Stimulated activated CD4-positive, alpha-beta T cell treated with anti-CD3 and anti-CD28 coated beads, Interleukin-15, amount 100 ng/mL, for 24 hours (primary cell): Measurements from ENCODE around the gene CD99L2.
"Not testable (repeated sequence)": the region's sequence is repeated elsewhere in the genome, so short reads cannot be mapped to it uniquely, and the experiment has no call there.

ENCODE experiments used
- DNase-seq: peaks from one replicate; pipeline ENCODE4 v3.0.0-alpha.2; 2020

CD99L2 gene

DNA sequence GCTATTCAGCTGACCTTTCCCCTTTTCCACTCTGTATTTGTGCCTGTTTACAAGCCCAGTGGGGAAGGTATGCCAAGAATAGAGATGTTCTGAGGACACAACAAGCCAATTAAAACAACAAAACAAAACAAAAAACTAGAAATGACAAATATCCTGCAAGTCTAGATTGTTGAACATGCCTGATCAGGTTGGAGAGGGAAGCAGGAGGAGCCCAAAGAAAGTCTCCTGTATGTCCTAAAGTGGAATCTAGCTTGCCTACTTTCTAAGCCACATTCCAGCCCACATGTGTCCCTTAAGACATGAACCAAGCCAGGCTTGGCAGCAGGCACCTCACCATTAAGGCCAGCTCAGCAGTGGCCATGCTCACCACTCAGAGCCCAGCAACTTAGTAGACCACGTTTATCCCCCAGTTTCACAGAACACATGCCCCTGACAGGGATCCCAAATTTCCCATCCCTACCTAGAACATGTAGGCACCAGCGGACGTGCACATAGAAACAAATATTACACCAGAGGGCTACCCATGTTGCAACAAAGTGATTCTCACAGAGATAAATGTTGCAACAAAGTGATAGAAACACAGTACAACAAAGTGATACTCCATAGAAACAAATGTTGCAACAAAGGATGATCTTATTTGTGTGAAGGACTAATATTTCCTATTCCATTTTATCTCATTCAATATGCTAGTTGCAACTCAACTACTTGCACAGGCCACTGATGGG lies 48.3 kb downstream of the CD99L2 start:
- DNase-seq: no peak

DNA sequence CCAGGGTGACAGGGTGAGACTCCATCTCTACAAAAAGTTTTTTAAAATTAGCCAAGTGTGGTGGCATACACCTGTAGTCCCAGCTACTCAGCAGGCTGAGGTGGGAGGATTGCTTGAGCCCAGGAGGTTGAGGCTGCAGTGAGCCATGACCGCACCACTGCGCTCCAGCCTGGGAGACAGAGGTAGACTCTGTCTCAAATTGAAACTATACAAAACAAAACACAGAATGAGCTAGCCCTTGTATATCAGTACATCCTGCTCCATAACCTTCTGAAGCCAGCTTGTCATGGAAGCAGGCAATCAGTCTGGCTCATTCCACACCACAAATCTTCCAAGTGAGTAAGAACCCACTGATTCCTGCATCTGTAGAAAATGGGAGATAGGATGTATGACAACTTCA lies 49.0 kb downstream of the CD99L2 start:
- DNase-seq: no peak

DNA sequence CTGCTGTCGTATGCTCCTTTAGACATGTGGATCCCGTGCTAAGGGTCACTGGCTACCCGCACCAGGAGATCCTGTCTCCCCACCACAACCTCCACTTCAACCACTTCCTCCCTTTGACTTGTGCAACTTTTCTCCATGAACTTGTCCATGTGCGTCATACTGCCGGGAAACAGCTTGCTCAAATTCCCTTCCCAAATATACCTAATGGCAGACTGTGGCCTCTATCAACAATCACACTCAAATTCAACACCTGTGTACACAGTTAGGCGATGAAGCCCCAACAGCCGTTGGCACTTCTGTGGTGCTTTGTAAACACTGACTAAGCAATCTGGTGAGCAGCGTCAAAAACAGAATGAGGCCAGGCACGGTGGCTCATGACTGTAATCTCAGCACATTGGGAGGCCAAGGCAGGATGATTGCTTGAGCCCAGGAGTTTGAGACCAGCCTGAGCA lies 49.5 kb downstream of the CD99L2 start:
- no peak for DNase-seq

DNA sequence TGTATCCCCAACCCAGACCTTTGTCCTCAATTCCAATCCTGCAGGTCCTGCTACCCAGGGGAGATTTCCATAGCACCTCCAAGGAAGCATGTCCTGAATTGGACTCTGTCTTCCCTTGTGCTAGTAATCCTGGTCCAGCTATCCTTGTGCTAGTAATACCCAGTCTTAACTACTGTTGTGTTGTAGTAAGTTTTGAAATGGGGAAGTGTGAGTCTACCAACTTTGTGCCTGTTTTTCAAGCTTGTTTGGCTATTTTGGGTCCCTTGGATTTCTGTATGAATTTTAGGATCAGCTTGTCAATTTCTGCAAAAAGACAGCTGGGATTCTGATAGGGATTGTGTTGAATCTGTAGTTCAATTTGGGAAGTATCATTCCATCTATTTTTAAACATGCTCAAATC lies 51.4 kb downstream of the CD99L2 start:
- no peak for DNase-seq

DNA sequence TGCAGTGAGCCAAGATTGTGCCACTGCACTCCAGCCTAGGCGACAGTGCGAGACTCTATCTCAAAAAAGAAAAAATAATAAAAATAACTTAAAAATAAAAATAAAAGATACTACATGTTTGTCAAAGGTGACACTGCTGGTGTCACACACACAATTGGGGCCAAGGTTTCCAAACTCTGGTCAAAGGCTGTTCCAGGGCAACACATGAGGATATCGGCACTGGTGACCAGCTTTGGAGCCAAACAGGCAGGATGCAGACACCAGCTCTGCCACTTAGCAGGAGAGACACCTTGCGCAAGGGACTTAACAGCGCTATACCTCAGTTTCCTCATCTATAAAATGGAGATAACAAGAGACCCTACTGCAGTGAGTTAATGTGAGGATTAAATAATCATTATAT lies 52.3 kb downstream of the CD99L2 start:
- no peak for DNase-seq

DNA sequence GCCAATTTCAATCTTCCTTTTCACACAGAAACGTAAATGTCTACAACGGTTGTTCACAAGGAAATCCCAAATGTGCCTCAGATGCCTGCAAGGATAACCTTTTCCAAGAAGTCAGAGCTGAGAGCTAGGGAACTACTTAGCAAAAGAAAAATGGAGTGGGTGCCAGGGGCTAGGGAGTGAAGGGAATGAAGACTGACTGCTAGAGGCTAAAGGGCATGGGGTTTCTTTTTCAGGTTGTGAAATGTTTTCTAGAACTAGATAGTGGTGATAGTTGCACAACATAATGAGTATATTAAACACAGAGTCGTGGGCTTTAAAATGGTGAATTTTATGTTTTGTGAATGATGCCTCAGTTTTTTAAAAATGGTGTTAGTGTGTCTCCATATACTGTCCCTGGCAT lies 53.4 kb downstream of the CD99L2 start:
- DNase-seq: no peak

DNA sequence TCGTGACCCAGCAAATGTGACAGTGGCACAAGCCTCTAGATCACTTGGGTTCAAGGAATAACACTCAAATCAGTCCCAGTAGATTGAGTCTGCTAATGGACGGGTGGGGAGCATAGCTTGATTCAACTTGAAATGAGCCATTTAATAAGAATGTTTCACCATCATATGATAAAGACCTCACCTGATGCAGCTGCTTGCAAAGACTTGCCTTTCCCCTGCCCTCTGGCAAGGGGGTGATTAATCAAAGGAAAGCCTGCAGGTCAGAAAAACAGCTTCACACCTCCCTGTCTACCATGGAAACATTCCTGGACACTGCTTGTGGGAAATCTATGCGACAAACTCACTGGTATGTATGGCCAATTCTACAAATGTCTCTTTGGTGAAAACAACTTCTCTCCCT lies 54.5 kb downstream of the CD99L2 start:
- DNase-seq: no peak

DNA sequence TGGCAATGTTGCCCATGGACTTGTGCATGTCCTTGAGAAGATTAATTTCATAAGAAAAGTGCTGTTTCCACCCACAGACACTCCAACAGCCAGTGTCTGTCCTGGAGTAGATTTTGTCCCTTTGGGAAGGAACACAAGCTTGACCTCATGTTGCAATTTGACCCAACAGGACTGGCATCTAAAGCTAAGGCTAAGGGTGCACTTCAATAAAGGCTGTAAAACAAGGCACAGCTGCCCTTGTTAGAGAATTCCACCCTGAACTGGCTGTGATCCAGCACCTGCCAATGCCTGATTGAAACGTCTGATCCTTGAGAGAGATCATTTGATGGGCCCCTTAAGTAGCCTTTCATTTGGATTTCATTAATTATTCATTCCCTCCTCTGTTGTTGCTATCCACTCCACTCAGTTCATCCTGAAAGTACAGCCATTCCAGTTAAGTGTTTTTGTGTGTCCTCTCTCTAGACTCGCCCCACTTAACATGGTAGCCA lies 56.2 kb downstream of the CD99L2 start:
- no peak for DNase-seq

DNA sequence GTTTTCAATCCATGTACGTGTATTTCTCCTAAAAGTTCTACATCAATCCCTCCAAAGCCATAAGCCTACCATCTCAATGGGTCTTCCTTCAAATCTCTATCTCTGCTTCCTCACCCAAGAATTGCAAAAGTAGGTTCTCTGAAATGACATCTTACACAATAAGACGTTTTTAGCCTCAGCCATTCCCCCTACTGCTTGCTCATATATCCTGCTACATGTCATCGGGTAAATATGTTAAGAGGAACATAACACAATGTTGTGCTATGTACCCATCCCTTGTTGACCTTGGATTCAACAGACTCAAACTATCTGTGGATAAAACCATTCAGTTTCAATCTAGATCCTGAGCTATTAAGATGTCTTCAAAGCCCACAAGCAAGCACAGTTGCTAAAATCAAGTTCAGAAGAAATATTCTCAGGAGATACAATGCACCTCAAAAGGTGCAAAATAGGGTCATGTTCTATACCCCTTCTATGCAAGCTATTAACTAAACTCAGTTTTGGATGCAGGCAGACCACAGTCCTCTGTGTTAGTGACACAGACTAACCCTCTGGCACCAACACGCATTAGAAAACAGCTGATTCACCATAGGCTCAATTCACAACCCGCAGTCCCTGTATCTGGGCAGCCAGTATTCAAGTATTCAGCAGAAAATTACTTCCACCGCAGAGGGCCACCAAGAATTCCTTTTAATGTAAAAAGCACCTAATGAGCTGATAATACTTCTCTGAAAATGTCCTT lies 56.8 kb downstream of the CD99L2 start:
- DNase-seq: no peak

DNA sequence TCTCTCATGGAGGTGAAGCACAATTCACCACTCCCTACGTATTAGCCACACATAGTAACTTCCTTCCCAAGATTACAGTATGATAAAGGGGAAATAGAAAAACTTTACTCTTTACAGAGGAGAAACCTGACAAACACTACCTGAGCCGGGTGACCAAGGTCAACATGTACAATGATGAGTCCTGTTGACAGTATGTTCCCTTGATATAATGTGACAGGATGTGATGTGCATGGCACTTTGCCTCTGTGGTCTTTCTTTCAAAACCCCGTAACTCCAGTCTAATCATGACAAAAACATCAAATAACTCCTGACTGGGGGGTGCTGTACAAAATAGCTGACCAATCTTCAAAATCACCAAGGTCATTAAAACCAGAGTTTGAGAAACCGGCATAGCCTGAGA lies 60.6 kb downstream of the CD99L2 start:
- no peak for DNase-seq

DNA sequence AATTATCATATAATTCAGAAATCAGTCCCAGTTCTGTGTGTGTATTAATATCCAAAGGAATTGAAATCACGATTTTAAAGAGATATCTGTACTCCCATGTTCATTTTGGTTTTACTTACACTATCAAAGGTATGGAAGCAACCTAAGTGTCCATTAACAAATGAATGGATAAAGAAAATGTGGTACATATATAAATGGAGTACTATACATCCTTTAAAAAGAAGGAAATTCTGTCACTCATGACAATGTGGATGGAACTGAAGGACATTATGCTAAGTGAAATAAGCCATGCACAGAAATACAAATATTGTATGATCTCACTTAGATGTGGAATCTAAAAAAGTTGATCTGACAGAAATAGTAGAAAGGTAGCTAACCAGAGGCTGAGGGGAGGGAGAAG lies 63.8 kb downstream of the CD99L2 start:
- DNase-seq: no peak

DNA sequence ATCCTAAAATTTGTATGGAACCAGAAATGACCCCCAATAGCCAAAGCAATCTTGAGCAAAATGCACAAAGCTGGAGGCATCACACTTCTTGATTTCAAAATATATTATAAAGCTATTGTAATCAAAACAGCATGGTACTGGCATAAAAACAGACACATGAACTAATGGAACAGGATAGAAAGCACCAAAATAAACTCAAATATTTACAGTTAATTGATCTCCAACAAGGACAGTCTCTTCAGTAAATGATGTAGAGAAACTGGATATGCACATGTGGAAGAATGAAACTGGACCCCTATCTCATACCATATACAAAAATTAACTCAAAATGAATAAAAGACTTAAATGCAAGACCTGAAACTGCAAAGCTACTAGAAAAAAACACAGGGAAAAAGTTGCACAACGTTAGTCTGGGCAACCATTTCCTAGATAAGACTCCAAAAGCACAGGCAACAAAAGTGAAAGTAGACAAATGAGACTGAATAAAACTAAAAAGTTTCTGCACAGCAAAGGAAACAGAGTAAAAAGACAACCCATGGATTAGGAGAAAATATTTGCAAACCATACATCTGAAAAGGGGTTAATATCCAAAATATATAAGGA lies 64.9 kb downstream of the CD99L2 start:
- DNase-seq: no peak

DNA sequence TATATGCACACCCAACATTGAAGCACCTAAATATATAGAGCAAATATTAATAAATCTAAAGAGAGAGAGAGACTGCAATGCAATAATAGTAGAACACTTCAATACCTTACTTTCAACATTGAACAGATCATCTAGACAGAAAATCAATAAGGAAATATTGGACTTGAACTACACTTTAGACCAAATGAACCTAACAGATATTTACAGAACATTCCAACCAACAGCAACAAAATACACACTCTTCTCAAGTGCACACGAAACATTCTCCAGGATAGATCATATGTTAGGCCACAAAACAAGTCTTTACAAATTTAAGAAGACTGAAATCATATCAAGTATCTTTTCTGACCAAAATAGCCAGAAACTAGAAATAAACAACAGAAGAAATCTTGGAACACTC lies 66.6 kb downstream of the CD99L2 start:
- no peak for DNase-seq

DNA sequence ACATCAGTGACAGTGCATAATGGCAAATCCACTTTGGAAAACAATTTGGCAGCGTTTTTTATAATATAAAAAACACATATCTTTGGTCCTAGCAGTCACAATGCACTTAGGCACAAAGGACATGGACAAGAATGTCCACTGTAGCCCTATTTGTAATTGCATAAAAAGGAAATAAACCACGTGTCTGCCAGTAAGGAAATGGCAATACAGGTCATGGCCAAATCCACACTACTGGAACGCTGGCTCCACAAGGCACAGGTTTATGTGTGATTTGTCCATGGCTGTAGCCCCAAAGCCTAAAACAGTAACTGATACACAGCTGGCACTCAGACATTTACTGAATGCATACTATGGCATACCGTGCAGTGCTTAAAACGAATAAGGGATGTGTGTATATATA lies 69.7 kb downstream of the CD99L2 start:
- DNase-seq: no peak

DNA sequence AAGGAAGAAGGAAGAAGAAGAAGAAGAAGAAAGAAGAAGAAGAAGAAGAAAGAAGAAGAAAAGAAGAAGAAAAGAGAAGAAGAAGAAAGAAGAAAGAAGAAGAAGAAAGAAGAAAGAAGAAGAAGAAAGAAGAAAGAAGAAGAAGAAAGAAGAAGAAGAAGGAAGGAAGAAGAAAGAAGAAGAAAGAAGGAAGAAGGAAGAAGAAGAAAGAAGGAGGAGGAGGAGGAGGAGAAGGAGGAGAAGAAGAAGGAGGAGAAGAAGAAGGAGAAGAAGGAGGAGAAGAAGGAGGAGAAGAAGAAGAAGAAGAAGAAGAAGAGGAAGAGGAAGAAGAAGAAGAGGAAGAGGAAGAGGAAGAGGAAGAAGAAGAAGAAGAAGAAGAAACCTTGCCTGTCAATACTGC lies 74.1 kb downstream of the CD99L2 start:
- not testable (repeated sequence) for DNase-seq

DNA sequence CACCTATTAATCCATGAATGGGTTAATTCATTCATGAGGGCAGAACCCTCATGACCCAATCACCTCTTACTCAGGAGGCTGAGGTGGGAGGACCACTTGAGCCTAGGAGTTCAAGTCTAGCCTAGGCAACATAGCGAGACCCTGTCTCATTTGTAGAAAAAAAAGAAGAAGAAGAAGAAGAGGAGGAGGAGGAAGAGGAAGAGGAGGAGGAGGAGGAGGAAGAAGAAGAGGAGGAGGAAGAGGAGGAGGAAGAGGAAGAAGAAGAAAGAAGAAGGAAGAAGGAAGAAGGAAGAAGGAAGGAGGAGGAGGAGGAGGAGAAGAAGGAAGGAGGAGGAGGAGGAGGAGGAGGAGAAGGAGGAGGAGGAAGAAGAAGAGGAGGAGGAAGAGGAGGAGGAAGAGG lies 74.6 kb downstream of the CD99L2 start:
- DNase-seq: not testable (repeated sequence)

DNA sequence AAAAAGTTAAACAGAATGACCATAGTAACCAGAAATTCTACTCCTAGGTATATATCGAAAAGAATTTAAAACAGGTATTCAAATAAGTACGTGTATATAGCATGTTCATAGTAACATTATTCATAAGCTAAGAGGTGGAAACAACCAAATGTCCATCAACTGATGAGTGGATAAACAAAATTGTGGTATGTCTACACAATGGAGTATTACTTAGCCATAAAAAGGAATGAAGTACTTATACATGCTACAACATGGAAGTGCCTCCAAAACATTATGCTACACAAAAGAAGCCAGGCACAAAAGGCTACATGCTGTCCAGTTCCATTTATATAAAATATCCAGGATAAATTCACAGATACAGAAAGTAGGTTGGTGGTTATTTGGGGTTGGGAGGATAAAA lies 76.5 kb downstream of the CD99L2 start:
- DNase-seq: no peak

DNA sequence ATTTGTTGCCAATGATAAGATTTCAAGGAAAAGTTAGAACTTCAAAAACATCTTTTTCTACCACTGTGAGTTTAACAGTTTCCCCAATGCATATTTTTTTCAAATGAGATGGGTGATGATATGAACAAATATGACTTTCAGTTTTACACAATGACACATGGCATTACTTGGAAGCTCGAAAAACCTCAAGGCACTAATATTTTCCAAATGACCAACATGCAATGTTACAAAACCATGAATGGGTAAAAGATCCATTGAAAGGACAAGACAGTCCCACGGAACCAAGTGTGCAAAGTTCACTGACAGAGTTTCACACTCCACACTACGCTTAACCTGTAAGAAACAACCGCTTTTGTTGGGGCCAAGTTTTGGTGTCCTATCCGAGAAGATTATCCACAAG lies 84.5 kb downstream of the CD99L2 start:
- DNase-seq: no peak

DNA sequence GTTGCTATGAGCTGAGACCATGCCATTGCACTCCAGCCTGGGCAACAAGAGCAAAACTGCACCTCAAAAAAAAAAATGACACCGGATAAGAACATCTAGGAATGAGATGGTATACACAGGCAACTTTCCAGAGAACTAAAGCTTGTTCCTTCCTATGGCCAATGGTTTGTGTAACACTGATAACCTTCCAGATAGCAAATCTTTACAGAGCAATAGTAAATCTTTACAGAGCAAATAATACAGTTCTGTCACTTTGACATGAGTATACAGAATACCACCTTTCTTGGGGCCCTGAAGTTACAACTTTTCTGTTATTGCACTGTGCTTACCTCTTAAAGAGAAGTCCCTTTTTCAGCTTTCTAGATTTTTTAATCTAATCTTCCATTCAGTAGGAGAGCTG lies 91.6 kb downstream of the CD99L2 start:
- no peak for DNase-seq

DNA sequence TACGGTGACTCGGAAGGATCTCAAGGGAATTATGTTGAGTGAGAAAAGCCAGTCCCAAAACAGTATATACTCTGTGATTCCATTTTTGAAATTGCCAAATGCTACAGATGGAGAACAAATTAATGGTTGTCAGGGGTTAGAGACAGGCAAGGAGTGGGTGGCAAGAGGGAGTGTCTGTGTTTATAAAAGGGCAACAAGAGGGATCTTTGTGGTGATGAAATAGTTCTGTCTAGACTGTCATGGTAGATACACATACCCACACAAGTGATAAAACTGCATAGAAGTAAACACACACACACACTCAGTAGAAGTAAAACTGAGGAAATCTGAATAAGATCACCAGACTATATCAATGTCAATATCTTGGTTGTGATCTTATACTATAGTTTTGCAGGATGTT lies 92.7 kb downstream of the CD99L2 start:
- DNase-seq: no peak

DNA sequence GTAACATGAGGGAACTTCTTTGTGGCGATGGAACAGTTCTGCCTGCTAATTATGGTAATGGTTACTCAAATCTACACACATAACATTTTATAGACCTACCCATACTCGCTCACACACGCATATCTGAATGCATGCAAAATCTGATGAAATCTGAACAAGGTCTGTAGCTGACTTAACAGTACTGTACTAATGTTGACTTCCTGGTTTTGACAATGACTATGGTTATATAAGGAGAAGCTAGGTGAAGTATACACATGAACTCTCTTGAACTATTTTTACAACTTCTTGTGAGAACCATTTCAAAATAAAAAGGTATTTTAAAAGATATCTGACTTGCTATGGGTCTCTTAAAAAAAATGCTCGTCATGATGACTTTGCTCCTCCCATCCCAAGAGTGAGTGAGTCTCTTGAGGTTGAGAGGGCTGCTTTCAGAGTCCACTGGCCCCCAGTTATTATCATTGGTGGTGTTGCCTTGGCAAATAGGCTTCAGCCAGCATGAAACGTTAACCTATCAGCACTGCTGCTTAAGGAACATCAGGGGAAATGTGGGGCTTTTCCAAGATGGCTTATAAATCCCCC lies 105.4 kb downstream of the CD99L2 start:
- DNase-seq: no peak

DNA sequence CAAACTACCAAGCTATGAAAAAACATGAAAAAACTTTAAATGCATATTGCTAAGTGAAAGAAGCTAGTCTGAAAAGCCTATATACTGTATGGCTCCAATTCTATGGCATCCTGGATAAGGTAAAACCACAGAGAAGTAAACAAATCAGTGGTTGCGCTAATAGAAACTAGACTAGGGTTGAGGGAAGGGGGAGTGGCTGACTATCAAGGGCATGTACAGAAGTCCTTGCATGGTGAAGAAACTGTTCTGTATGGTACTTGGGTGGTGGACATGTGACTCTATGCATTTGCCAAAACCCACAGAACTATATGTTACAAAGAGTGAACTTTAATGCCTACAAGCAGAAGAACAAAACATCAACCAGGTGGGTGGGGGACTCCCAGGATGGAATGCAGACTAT lies 108.4 kb downstream of the CD99L2 start:
- no peak for DNase-seq

DNA sequence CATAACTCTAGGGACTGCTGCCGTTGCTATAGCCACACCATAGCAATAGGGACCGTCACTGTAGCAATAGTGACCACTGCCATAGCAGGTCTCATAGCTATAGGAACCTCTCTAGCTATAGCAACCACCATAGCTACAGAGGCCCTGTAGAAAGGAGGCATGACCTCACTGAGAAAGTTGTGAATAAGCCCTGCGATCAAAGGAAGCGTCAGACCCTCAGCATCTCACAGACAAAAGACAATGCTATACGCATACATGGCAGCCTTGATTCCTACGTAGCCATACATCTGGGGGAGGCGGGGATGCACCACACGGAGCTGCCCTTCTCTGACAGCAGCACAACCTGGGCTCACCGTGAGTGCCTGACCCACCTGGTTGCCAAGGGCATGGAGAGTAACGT lies 116.8 kb downstream of the CD99L2 start:
- no peak for DNase-seq

DNA sequence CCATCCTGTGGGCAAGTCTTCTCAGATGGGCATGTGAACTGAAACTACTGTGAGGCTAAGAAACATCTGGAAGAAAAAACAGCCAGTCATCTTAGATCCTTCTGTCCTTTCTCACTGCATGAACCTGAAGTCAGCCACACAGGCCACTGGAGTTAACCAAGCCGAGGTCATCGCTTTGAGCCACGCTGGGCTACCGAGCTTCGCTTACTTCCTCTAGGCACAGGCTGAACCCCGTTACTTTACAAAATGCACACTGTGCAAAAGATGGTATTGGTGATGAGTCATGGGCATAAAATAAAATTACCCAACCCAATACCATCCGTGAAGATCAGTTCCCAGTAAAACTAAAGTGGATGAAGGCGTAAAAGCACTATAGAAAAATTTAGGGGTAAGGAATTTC lies 119.1 kb downstream of the CD99L2 start:
- no peak for DNase-seq
